GM20431 (cell line): ENCODE results near the gene TNFRSF11A.

ENCODE experiments used
- in situ Hi-C: fragments of 300-500 bp; cut with MseI, MboI; formaldehyde crosslinking; loops from one replicate; pipeline ENCODE4 v1.15.0; 2020; ENCODE audit warnings: low sequenced_read_pairs; ENCODE audit not compliant: unreplicated experiment

Gene TNFRSF11A

DNA sequence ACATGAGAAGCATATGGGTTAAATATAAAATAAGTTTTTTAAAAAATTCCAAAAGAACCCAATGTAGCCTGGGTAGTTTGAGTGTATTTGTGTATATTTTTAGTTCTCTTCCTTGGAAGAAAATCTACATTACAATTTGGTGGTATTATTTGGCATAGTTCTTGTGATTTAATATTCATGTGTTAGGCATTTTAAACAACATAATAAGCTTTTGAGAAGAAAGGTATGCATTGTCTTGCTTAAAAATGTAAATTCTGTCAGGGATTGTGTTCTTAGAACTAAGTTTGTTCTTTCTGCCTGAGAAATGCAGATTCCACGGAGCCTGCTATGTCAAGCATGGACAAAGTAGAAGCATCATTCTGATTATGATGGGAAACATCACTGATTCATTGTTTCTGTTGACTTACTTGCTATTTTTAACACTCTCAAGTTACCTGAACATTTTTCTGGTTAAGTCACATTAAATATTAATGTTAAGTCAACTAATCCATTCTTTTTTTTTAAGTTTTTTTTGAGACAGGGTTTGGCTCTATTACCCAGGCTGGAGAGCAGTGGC, 49.4 kb downstream of the TNFRSF11A start:
- in situ Hi-C loops: no loop called here

DNA sequence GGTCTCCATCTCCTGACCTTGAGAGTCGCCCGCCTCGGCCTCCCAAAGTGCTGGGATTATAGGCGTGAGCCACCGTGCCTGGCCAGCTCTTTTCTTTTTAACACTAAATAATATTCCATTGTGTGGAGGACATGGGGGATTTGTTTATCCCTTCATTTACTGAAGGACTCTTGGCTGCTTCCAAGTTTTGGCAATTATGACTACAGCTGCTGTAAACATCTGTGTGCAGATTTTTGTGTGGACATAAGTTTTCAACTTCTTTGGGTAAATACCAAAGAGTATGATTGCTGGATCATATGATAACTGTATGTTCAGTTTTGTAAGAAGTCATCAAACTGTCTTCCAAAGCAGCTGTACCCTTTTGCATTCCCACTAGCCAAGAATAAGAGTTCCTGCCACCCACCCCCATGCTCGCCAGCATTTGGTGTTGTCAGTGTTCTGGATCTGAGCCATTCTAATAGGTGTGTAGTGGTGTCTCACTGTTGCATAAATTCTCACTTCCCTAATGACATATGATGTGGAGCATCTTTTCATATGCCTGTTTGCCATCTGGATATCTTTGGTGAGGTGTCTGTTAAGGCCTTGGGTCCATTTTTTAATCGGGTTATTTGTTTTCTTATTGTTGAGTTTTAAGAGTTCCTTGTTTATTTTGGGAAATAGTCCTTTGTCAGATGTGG, 52.2 kb downstream of the TNFRSF11A start:
- in situ Hi-C loops: no loop called here

DNA sequence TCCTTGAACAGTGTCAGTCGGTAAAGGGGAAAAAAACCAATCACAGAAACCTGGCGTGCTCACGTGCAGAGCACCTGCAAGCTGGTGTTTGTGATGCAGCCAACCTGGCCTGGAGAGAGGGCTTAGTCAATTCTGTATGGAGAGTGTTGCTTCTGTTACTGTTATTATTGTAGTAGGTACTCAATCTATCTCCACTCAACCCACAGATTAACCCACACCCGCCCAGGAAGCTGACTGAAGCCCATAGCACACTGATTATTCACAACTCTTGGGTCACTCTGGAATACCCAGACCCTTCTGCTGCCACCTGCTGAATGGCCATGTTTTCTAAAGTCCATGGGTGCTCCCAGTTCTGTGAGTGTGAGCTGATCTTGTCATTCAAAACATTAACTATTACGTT, 53.9 kb downstream of the TNFRSF11A start:
- in situ Hi-C loops: no loop called here

DNA sequence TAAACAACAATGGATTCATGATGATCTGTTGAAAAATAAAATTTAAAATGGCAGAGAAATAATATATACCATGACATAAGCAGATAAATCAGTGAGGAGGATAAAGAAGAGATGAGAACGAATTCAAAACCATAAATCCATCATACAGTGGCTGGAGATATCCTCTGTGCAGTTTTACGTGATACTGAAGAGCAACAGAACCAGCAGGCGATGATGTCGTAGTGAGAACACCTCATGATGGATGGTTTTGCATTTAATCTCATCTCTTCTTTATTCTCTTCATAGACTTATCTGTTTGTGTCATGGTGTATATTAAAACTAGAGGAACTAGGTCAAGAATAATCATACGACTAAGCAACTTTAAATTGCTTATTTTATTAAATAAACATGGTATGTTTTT, 56.3 kb downstream of the TNFRSF11A start:
- in situ Hi-C loops: no loop called here

DNA sequence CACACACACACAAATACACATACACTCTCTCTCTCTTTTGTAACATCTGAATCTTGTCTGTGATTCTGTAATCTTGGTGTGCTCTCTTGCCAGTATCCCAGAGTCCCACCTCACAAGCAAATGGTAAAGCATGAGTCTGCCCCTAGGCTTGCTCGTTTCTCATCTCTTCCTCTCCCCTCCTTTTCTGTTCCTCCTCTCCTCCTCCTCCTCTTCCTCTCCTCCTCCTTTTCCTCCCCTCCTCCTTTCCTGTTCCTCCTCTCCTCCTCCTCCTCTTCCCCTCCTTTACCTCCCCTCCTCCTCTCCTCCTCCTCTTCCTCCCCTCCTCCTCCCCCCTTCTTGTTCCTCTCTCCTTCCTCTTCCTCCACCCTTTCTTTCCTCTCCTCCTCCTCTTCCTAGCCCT, 59.0 kb downstream of the TNFRSF11A start:
- in situ Hi-C loops: no loop called here

DNA sequence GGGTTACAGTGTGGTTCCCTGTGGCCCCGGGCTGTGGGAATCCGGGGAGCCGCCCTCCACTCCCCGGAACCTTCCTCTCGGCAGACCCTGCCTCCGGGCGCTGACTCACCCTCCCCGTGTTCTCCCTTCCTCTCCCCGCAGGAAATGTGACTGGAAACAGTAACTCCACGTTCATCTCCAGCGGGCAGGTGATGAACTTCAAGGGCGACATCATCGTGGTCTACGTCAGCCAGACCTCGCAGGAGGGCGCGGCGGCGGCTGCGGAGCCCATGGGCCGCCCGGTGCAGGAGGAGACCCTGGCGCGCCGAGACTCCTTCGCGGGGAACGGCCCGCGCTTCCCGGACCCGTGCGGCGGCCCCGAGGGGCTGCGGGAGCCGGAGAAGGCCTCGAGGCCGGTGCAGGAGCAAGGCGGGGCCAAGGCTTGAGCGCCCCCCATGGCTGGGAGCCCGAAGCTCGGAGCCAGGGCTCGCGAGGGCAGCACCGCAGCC, 59.5 kb downstream of the TNFRSF11A start:
- in situ Hi-C loops: no loop called here

DNA sequence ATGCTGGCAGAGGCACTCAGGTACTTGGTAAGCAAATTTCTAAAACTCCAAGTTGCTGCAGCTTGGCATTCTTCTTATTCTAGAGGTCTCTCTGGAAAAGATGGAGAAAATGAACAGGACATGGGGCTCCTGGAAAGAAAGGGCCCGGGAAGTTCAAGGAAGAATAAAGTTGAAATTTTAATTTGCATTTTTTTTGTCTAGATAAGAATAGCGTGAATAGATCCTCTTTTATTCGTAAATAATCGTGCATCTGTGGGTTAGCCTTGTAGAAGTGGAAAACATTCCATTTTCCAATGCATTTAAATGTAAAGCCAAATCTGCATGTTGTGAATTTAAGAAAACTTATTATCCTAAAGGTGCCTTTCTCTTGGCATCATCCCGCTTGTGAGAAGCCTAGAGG, 61.0 kb downstream of the TNFRSF11A start:
- in situ Hi-C loops: no loop called here

DNA sequence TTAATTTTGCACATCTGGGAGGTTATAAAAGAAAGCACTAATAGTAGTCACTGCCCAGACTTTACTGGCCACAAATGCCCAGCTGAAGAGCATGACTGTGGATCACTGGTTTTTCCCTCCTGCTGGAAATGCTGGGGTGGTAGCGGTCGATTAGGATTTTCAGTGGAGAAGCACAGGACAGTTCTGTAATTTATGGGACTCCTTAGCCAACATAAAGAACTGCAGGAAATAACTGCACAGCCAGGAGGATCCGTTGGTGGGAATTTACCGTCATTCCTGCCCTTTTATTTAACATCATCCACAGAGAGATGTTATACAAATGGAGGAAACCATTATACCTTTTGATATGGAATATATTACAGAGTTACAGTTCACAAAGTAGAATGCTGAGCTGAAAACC, 61.5 kb downstream of the TNFRSF11A start:
- in situ Hi-C loops: no loop called here

DNA sequence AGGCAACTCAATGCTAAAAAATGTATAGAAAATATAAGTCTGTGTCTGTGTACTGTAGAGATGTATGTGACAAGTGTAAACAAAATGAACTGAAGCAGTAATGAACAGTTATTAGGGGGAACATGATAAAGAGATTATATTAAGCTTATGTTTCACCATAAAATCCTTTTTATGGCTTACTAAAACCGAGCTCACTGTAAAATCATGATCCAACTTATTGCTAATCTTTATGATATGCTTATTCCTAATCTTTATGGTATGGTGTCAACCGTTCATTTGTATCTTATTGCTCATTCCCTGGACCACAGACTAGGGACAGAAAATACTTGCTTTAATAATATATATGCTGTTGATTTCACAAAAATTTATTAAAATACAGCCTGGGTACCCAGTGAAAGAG, 62.1 kb downstream of the TNFRSF11A start:
- in situ Hi-C loops: no loop called here

DNA sequence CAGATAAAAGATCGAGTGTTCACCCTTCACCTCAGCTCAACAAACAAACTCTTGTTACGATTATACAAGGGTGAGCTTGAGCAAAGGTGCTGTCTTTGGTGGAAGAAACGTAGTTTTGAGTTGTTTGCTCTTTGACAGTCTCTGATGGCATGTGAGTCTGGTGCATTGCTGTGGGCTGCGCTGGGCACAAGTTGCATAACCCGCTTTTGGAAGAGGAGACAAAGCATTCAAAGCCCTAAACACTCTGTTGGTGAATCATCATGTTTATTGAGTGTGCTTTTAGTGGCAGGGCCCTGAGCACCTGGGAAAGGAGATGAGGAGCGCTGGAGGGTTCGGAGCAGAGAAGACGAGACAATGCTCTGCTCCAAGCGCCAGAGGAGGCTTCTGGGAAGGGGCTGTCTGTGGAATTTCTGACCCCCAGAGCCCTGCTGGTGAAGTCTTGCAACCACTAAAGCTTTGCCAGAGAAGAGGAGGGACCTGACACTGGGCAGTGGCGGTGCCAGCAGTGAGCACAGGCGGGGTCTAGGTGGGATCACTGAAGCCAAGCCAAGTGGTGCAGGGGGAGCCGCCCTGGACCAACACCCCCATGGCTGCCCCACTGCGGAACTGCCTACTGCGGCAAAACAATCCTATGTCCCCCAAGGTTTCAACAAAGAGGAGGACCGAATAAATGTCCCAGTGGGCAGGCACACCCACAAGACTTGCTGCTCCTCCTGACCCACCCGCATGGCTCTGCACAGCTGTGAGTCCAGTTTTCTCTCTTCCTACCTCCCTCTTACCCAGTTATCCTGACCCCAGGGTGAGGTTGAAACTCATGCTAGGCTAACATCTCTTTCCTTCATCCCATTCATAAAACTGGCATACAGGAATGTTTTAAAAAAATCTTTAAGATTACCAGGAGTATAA, 64.0 kb downstream of the TNFRSF11A start:
- in situ Hi-C loops: no loop called here

DNA sequence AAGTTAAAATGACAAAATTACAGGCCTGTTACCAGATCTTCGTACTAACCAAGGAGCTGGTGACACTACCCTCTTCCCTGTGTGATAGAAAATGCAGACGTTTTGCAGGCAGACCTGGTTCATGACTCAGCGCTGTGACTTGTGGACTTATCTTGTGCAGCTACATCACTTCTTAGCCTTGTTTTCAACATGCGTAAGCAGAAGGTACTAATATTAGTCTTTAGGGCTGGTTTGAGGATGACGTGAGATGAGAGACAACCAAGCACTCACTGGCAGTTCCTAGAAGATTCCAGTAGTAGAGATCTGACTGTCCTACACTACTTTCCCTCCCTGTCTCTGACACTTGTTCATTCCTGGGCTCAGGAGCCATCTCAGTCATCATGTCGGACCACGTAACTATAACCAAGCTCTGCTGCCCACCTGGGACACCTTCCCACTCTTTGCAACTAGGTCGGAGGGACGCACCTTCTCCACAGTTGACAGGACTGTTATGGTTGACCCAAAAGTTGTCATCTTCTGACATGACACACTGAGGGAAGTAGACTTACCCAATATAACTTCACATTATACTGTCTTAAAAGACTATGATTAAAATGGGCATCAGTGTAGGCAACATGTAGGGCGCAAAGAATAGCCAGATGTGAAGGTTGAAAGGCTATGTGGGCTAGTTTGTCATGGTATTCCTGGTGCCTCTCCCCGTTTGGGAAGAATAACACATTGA, 64.8 kb downstream of the TNFRSF11A start:
- in situ Hi-C loops: no loop called here

DNA sequence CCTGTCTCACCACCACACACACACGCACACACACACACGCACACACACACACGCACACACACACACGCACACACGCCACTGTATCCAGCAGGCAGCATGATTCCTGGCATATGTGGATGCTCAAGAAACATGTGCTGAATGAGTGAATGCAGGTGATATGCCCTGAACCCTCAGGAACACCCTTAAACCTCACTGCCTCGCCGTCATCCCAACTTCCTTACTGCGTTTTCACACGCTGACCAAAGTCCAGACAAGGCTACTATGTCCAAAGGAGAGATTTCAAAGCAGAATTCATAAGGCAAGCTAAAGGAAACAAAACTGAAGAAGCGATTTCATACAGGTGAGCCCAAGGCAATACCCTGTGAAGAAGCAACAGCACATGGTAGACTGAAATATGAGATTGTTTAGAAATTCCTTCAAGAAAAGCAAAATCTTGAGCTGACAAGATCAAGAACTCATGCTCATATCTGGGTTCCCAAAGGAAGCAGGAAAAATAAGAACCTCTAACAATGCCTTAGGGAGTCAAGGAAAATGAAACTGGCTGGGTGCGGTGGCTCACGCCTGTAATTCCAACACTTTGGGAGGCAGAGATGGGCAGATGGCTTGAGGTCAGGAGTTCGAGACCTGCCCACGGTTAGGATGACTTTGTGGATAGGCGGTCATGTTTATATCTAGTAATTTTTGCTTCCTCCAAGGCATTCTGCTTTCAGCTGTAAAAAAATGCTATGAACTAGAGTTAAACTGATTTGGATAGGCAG, 69.1 kb downstream of the TNFRSF11A start:
- in situ Hi-C loops: no loop called here

DNA sequence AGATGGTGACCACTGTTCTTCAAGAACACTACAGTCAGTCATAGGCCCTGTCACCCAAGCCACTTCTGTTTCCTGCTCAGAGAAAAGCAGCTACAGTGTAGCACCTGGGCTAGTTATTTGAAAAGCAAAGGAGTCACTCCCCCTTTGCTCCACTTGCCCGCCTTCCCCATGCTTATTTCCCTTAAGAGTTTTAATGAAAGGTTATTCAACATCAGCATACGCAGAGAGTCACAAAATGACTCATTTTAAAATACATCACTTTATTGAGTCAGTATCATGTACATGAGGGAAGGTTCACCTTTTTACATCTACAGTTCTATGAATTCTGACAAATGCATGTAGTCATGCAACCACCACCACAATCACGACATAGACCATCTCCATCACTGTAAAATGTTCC, 71.3 kb downstream of the TNFRSF11A start:
- in situ Hi-C loops: no loop called here

DNA sequence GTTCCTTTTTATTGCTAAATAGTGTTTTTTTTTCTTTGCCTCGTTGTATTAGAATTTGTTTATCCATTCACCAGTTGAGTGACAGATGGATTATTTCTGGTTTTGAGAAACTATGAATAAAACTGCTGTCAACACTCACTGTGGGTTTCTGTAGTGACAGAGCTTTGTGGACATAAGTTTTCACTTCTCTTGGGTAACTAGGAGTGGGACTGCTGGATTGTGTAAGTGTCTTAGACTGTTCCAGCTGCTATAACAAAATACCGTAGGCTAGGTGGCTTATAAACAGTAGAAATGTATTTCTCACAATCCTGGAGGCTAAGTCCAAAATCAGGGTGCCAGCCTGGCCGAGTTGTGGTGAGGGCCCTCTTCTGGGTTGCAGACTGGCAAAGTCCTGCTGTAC, 71.9 kb downstream of the TNFRSF11A start:
- in situ Hi-C loops: no loop called here

DNA sequence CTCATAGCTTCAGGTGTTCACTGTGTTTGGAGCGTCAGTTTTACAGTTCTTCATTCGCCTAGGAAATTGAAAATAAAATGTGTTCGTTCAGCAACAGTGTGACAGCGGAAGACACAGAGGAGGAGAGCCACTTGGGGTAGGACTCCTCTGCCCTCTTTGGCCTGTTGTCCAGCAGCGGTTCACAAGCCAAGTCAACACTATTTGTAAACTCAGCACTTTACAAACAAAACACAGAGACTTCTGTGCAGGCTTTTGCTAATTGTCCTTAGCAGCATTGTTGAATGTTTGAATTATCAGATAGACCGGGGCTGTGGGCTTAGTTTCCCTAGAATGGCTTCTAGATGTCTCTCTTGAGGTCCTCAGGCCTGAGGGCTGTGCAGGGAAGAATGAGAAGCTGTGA, 73.2 kb downstream of the TNFRSF11A start:
- in situ Hi-C loops: no loop called here

DNA sequence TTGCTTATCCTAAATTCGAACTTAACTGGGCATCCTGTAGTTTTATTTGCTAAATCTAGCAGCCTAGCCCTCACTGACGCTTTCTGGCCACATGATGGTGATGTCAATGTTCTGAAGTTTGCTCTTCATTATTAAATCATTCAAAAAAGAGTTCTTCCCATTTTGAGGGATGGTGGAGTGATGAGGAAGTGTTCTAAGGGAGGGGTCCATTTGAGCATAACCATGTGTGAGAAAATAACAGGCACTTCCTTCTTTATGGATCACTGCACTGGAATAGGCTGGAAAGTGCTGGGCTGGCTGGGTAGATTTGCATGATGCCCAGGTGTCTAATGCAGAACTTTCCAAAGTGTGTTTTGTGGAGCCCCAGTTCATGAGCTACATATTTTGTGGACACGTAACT, 74.2 kb downstream of the TNFRSF11A start:
- in situ Hi-C loops: no loop called here

DNA sequence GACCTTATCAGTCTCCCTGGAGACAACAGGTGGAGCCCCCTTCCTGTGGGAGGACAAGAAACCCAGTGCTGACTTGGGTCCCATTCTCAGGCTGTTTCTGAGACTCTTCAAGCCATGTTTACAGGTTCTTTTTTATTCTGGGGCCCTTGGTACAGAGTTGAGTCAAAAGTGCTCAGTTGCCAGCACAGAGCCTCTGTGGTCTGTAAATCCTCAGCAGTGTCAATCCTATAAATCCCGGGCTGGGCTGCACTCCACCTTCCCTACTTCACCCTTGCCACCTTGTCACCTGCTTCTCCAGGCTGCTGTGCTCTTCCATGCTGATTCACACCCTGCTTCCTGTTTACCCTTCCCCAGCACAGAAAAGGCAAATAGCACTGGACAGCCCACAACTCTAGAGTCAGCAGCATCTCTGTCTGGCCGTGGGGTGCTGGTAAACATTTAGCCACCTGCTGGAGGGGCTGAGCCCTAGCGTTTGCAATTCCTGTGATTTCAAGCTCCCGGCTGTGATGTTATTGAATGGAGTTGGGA, 74.7 kb downstream of the TNFRSF11A start:
- in situ Hi-C loops: no loop called here

DNA sequence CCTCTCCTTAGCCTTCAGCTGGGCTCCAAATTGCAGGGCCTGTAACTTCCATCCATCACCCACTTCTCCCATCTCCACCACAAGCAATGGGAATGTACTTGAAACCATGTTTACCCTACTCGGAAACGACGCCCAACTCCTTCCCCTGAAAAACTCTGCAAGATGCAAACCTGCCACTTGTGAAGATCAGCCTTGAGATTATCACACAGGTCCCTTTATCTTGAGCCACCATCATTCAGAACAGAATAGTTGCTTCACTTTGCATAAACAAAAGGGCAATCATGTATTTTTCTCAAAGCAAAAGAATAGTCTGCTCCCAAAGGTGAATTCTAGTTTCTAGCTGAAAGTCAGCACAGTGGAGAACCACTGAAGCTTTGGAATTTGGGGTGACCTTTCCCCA, 75.8 kb downstream of the TNFRSF11A start:
- in situ Hi-C loops: no loop called here

DNA sequence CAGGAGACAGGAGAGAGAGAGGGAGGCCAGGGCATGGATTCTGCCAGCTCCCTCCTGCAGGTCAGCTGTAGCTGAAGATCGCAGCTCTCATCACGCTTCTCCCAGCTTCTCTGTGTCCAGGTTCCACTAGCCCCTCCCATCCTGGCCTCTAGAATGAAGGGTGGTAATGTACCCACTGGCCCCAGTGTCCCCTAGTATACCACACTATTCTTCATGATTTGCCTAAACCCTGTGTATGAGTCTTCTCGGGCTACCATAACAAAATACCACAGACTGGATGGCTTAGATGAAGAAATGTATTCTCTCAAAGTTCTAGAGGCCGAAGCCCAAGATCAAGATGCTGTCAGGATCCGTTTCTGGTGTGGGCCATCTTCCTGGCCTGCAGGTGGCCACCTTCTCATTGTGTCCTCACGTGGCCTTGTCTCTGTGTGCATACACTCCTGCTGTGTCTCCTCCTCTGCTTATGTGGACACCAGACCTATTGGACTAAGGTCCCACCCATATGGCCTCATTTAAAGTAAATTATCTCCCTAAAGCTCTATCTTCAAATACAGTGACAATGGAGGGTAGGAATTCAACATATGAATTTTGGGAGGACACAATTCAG, 77.3 kb downstream of the TNFRSF11A start:
- in situ Hi-C loops: no loop called here
